ENCODE measurements around the gene DLGAP4. TPM values are rescaled to one million over a fixed set of nuclear protein-coding genes. Genes with fewer than 3 reads are reported as not detected.

Gene DLGAP4
- total and polyA plus RNA-seq, 7 donors = 53.5 to 151 (median 90.4) TPM

GRCh38 chr20:36390719-36391415, 84.7 kb downstream of the DLGAP4 start:
- WGBS, 3 donors = 47 to 54% (median 49%) methylated on average over 6 of the region's 6 CpGs
- DNase-seq (no peak), ATAC-seq (no peak)
- Histone ChIP-seq H3K27me3 (ENCODE audit: insufficient read depth in 3 of 3, low read length in 2 of 3) (peaks cover 0 to 10% (median 2%) of the 10 kb centered on the region in 3 donors), H3K36me3 (ENCODE audit: insufficient read depth in 1 of 2, low read depth in 1 of 2) (no peaks in the 10 kb centered on the region), H3K27ac (no peak overlapping the region), H3K9me3 (no peaks in the 10 kb centered on the region), H3K4me1 (no peaks in the 10 kb centered on the region), H3K4me3 (no peak overlapping the region)
- intact Hi-C loops (cut with DNase I) = no loop called here
- TF ChIP-seq CTCF (IDR thresholded peaks at IDR 0.05) = no peak

GRCh38 chr20:36391456-36391855, 85.3 kb downstream of the DLGAP4 start:
- intact Hi-C loops (cut with DNase I) = no loop called here
- H3K27ac ChIP-seq = no peak overlapping the region
- no peaks in the 10 kb centered on the region for H3K36me3 ChIP-seq (ENCODE audit: insufficient read depth in 1 of 2, low read depth in 1 of 2)
- no peak for TF ChIP-seq CTCF (IDR thresholded peaks at IDR 0.05)
- H3K4me1 ChIP-seq = no peaks in the 10 kb centered on the region
- DNase-seq (no peak), ATAC-seq (no peak)
- H3K9me3 ChIP-seq = no peaks in the 10 kb centered on the region
- peaks cover 0 to 8% (median 2%) of the 10 kb centered on the region in 3 donors for H3K27me3 ChIP-seq (ENCODE audit: insufficient read depth in 3 of 3, low read length in 2 of 3)
- 19 to 29% (median 24%) methylated on average over 5 of the region's 5 CpGs for WGBS, 3 donors
- no peak overlapping the region for H3K4me3 ChIP-seq

- 46 to 51% (median 49%) methylated on average over 4 to 5 of the region's 5 CpGs for WGBS, 3 donors
- Histone ChIP-seq H3K4me1 (no peaks in the 10 kb centered on the region), H3K4me3 (no peak overlapping the region), H3K27me3 (ENCODE audit: insufficient read depth in 3 of 3, low read length in 2 of 3) (peaks cover 0 to 8% (median 2%) of the 10 kb centered on the region in 3 donors), H3K36me3 (ENCODE audit: insufficient read depth in 1 of 2, low read depth in 1 of 2) (no peaks in the 10 kb centered on the region), H3K9me3 (no peaks in the 10 kb centered on the region), H3K27ac (no peak overlapping the region)
- no peak for TF ChIP-seq CTCF (IDR thresholded peaks at IDR 0.05)
- ATAC-seq = no peak
- intact Hi-C loops (cut with DNase I) = no loop called here
- DNase-seq = no peak
Observed at GRCh38 chr20:36391955-36392354, 85.8 kb downstream of the DLGAP4 start.

- TF ChIP-seq CTCF (IDR thresholded peaks at IDR 0.05) = no peak
- Histone ChIP-seq H3K4me3 (no peak overlapping the region), H3K9me3 (no peaks in the 10 kb centered on the region), H3K27me3 (ENCODE audit: insufficient read depth in 3 of 3, low read length in 2 of 3) (peaks cover 0 to 10% (median 2%) of the 10 kb centered on the region in 3 donors), H3K4me1 (no peaks in the 10 kb centered on the region), H3K36me3 (ENCODE audit: insufficient read depth in 1 of 2, low read depth in 1 of 2) (no peaks in the 10 kb centered on the region), H3K27ac (no peak overlapping the region)
- ATAC-seq = no peak
- WGBS, 3 donors = 75 to 89% (median 82%) methylated on average over 3 of the region's 3 CpGs
- no peak for DNase-seq
- intact Hi-C loops (cut with DNase I) = no loop called here
Observed at GRCh38 chr20:36392989-36393388, 86.8 kb downstream of the DLGAP4 start.

Data from psoas muscle (tissue), 8 donors.